Sigmoid colon (tissue), 7 donors: ENCODE measurements around the gene SERINC5. TPM values are rescaled to one million over a fixed set of nuclear protein-coding genes. Genes with fewer than 3 reads are reported as not detected.

Experiments used
- DNase-seq: peaks from one replicate; pipeline ENCODE4 v3.0.0-alpha.2; 2019
- H3K27ac ChIP-seq, 4 donors: fragments of 200-600 bp; sonication (generic); one replicate each; pipeline ENCODE4 v1.5.1; 2016 to 2019; ENCODE audit warnings: mild to moderate bottlenecking in 1 of 4
- H3K27me3 ChIP-seq, 3 donors: fragments of 200-600 bp; sonication (generic); one replicate each; pipeline ENCODE4 v1.5.1; 2019; ENCODE audit warnings: mild to moderate bottlenecking in 1 of 3
- H3K36me3 ChIP-seq, 4 donors: fragments of 200-600 bp; sonication (generic); one replicate each; pipeline ENCODE4 v1.5.1; 2016 to 2019
- H3K4me1 ChIP-seq, 4 donors: fragments of 200-600 bp; sonication (generic); one replicate each; pipeline ENCODE4 v1.5.1; 2017 to 2019
- H3K4me3 ChIP-seq, 4 donors: fragments of 200-600 bp; sonication (generic); one replicate each; pipeline ENCODE4 v1.5.1; 2017 to 2019; ENCODE audit warnings: mild to moderate bottlenecking in 2 of 4, moderate library complexity in 1 of 4
- H3K9me3 ChIP-seq, 4 donors: fragments of 200-600 bp in 3 of 4; sonication (generic) in 3 of 4; one replicate each; pipeline versions ENCODE4 v1.5.1 to v1.6.1; 2013 to 2019
- EP300 ChIP-seq, 4 donors: sonication (generic); formaldehyde crosslinking; IDR thresholded peaks; one replicate each; pipeline ENCODE4 v1.6.1; 2017; ENCODE audit warnings: antibody characterized with exemption in 4 of 4
- POLR2A ChIP-seq, 2 donors: fragments of 450-650 bp; IDR thresholded peaks; one replicate each; pipeline ENCODE4 v1.6.1; 2016; ENCODE audit warnings: antibody characterized with exemption in 2 of 2, mild to moderate bottlenecking in 2 of 2, moderate library complexity in 2 of 2
- POLR2AphosphoS5 ChIP-seq, 4 donors: sonication (generic); formaldehyde crosslinking; IDR thresholded peaks; one replicate each; pipeline ENCODE4 v1.6.1; 2017; ENCODE audit warnings: antibody characterized with exemption in 4 of 4
- WGBS, 2 donors: extraction: QIAGEN DNeasy Blood & Tissue Kit; methylation state at CpG; one replicate each; pipeline ENCODE4 v1.1.7; 2013; 5-methylcytosine and 5-hydroxymethylcytosine counted together
- intact Hi-C: fragments of 100-400 bp; cut with DNase I; formaldehyde crosslinking; loops from one replicate; pipeline ENCODE4 v1.15.1; 2023
- polyA plus RNA-seq, 3 donors: library from polyadenylated mRNA; stranded (reverse); fragments of 200-250 nt; gene quantifications; one replicate each; pipeline ENCODE4 v1.2.3, GENCODE V29; 2013
- total RNA-seq, 4 donors: library from RNA; depleted of rRNA; stranded (reverse); fragments of >200 nt; gene quantifications; one replicate each; pipeline ENCODE4 v1.1.0, GENCODE V29; 2016
- TF ChIP-seq, protein P1 (sequence below), 4 experiments: fragments of 450-650 bp in 3 of 4; fragments of 200-600 bp in 1 of 4; IDR thresholded peaks; one replicate each; pipeline ENCODE4 v1.5.1; 2016 to 2019; ENCODE audit warnings: antibody characterized with exemption in 4 of 4, mild to moderate bottlenecking in 3 of 4, moderate library complexity in 2 of 4
- donor health status: healthy with polysubstance abuse.
- donor health status: Bipolar disorder and iron deficiency.
- donor health status: healthy.

SERINC5 gene
- total and polyA plus RNA-seq, 7 donors: 3.6 to 25.9 (median 9.6) TPM

DNA sequence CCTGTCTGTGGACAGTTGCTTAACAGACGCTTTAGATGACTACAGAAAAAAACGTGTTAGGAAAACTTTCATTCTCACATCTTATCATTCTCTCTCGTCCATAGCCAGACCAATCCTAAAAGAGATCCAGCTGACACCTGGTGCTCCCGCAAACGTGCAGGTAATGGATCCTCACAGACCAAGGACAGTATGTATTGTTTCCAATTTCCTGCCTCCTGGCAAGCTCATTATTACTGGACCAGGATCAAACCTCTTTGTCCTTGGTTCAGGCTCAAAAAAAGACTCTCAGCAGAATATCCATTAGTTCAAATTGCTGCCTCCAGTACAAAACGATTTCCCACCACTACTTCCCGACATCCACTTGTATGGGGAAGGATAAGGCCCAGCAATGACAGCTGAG is 62.4 kb downstream of the SERINC5 start:
- 44 to 60% methylated on average over 7 of the region's 7 CpGs for whole genome bisulfite sequencing, 2 donors

DNA sequence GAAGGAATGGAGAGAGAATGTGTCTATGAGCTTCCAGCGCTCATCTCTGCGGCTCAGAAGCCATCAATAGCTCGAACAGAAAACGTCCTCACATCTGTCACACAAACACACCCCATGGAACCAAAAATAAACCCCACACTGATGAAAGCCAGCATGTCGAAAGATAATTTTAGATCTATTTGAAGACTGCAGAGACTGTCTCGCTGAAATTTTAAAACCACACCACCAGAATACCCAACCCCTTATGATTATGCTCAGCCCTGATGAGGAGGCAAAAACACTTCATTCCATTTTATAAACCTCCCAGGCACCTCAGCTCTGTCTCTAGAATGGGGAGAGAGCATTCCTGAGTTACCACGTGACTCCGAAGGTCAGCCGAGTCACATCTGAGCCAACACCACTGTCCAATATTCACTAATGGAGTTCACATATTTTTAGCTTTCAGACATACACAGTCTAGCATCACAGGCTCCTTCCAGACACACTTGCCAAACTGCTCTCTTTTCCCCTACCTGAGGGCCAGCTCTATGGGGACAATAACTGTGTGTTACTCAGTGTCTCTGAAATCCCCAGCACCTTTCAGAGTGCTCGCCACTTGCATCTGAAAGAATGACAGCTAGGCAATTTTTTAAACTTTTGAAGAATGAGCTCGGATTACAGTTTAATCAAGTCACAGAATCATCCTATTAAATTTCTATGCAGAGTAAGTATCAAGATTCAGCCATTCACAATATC is 63.2 kb downstream of the SERINC5 start:
- 47 to 76% methylated on average over 11 of the region's 11 CpGs for WGBS, 2 donors
- Histone ChIP-seq H3K27me3 (no peaks in the 10 kb centered on the region), H3K4me3 (no peak overlapping the region), H3K9me3 (no peaks in the 10 kb centered on the region), H3K4me1 (peaks cover 0 to 50% (median 47%) of the 10 kb centered on the region in 4 donors), H3K36me3 (no peaks in the 10 kb centered on the region), H3K27ac (peak overlapping the region; percentile 67 to 78 (median 73))
- peak; percentile 68 for DNase-seq
- intact Hi-C loops: loop anchor here (2.0 kb wide), 1 partner anchor 64 kb away; the partner anchor contains the start of gene SERINC5
- TF ChIP-seq POLR2A (IDR thresholded peaks at IDR 0.05): no peak
- TF ChIP-seq, protein P1, sequence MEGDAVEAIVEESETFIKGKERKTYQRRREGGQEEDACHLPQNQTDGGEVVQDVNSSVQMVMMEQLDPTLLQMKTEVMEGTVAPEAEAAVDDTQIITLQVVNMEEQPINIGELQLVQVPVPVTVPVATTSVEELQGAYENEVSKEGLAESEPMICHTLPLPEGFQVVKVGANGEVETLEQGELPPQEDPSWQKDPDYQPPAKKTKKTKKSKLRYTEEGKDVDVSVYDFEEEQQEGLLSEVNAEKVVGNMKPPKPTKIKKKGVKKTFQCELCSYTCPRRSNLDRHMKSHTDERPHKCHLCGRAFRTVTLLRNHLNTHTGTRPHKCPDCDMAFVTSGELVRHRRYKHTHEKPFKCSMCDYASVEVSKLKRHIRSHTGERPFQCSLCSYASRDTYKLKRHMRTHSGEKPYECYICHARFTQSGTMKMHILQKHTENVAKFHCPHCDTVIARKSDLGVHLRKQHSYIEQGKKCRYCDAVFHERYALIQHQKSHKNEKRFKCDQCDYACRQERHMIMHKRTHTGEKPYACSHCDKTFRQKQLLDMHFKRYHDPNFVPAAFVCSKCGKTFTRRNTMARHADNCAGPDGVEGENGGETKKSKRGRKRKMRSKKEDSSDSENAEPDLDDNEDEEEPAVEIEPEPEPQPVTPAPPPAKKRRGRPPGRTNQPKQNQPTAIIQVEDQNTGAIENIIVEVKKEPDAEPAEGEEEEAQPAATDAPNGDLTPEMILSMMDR (IDR thresholded peaks at IDR 0.05): no peak
- TF ChIP-seq EP300 (IDR thresholded peaks at IDR 0.05): no peak
- TF ChIP-seq POLR2AphosphoS5 (IDR thresholded peaks at IDR 0.05): no peak

More for the DNA sequence above, 62.4 kb downstream of the SERINC5 start:
- no peaks in the 10 kb centered on the region for H3K27me3 ChIP-seq
- H3K36me3 ChIP-seq: no peaks in the 10 kb centered on the region
- intact Hi-C loops: loop anchor here (2.0 kb wide), 1 partner anchor 63 kb away; the partner anchor contains the start of gene SERINC5
- TF ChIP-seq POLR2A (IDR thresholded peaks at IDR 0.05): no peak
- no peak for TF ChIP-seq EP300 (IDR thresholded peaks at IDR 0.05)
- TF ChIP-seq, protein P1 (IDR thresholded peaks at IDR 0.05): no peak
- no peak for TF ChIP-seq POLR2AphosphoS5 (IDR thresholded peaks at IDR 0.05)
- H3K4me3 ChIP-seq: no peak overlapping the region
- H3K27ac ChIP-seq: peak overlapping the region; percentile 67 to 78 (median 73)
- H3K9me3 ChIP-seq: no peaks in the 10 kb centered on the region
- H3K4me1 ChIP-seq: peaks cover 0 to 48% (median 47%) of the 10 kb centered on the region in 4 donors
- no peak for DNase-seq

DNA sequence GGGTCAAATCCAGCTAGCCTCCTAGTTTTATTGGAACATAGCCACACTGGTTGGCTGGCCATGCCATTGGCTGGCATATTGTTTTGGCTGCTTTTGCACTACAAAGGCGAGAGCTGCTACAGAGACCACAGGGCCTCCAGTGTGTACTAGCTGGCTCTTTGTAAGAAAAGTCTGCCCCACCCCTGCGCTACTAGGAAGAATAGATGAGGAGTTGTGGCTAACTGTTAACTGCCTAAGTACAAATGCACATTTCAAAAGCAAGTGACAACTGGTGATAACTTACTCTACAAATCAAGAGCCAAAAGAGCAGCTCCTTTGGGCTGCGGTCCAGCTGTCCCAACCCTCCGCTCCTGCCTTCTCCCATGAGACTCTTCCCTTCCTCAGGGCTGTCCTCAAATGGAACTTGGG is 63.9 kb downstream of the SERINC5 start:
- no peak overlapping the region for H3K4me3 ChIP-seq
- no peaks in the 10 kb centered on the region for H3K27me3 ChIP-seq
- H3K36me3 ChIP-seq: no peaks in the 10 kb centered on the region
- H3K9me3 ChIP-seq: no peaks in the 10 kb centered on the region
- peak; percentile 66 for DNase-seq
- intact Hi-C loops: loop anchor here (2.0 kb wide), 1 partner anchor 65 kb away; the partner anchor contains the start of gene SERINC5
- H3K27ac ChIP-seq: peak overlapping the region; percentile 67 to 78 (median 73)
- peaks cover 0 to 57% (median 49%) of the 10 kb centered on the region in 4 donors for H3K4me1 ChIP-seq
- no peak for TF ChIP-seq POLR2A (IDR thresholded peaks at IDR 0.05)
- no peak for TF ChIP-seq POLR2AphosphoS5 (IDR thresholded peaks at IDR 0.05)
- TF ChIP-seq, protein P1 (IDR thresholded peaks at IDR 0.05): no peak
- WGBS, 2 donors: 42 to 49% methylated on average over 4 of the region's 4 CpGs

DNA sequence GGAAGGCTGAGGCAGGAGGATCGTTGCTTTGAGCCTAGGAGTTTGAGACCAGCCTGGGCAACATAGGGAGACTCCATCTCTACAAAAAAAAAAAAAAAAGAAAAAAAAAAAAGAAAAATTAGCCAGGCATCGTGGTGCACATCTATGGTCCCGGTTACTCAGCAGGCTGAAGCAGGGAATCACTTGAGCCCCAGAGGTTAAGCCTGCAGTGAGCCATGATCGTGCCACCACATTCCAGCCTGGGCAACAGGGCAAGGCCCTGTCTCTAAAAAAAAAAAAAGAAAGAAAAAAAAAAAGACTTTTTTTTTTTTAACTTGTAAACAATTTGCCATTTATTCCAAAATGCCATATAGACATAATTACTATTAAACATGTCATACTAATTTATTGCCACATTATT is 64.5 kb downstream of the SERINC5 start:
- 65 to 75% methylated on average over 4 of the region's 4 CpGs for WGBS, 2 donors
- H3K9me3 ChIP-seq: no peaks in the 10 kb centered on the region
- peak overlapping the region; percentile 67 to 78 (median 73) for H3K27ac ChIP-seq
- H3K4me3 ChIP-seq: no peak overlapping the region
- H3K27me3 ChIP-seq: no peaks in the 10 kb centered on the region
- DNase-seq: no peak
- H3K4me1 ChIP-seq: peaks cover 0 to 60% (median 49%) of the 10 kb centered on the region in 4 donors
- no peaks in the 10 kb centered on the region for H3K36me3 ChIP-seq
- intact Hi-C loops: no loop called here
- TF ChIP-seq, protein P1 (IDR thresholded peaks at IDR 0.05): no peak
- TF ChIP-seq POLR2AphosphoS5 (IDR thresholded peaks at IDR 0.05) (no peak), POLR2A (IDR thresholded peaks at IDR 0.05) (no peak), EP300 (IDR thresholded peaks at IDR 0.05) (no peak)
